GM10266 (cell line): ENCODE results near the gene KIAA0513.

Experiments used
- DNase-seq: peaks from one replicate; pipeline ENCODE4 v3.0.0; 2012; ENCODE audit errors: extremely low spot score
- TF ChIP-seq, protein P1 (sequence below): IDR thresholded peaks from 2 replicates; pipeline ENCODE4 v1.5.1; 2012; ENCODE audit warnings: mild to moderate bottlenecking, low read depth; ENCODE audit not compliant: control insufficient read depth, insufficient read depth; ENCODE audit errors: missing control alignments

The KIAA0513 gene

GRCh38 chr16:85075236-85075924 lies 47.8 kb downstream of the KIAA0513 start:
- TF ChIP-seq, protein P1, sequence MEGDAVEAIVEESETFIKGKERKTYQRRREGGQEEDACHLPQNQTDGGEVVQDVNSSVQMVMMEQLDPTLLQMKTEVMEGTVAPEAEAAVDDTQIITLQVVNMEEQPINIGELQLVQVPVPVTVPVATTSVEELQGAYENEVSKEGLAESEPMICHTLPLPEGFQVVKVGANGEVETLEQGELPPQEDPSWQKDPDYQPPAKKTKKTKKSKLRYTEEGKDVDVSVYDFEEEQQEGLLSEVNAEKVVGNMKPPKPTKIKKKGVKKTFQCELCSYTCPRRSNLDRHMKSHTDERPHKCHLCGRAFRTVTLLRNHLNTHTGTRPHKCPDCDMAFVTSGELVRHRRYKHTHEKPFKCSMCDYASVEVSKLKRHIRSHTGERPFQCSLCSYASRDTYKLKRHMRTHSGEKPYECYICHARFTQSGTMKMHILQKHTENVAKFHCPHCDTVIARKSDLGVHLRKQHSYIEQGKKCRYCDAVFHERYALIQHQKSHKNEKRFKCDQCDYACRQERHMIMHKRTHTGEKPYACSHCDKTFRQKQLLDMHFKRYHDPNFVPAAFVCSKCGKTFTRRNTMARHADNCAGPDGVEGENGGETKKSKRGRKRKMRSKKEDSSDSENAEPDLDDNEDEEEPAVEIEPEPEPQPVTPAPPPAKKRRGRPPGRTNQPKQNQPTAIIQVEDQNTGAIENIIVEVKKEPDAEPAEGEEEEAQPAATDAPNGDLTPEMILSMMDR, result no peak

DNA sequence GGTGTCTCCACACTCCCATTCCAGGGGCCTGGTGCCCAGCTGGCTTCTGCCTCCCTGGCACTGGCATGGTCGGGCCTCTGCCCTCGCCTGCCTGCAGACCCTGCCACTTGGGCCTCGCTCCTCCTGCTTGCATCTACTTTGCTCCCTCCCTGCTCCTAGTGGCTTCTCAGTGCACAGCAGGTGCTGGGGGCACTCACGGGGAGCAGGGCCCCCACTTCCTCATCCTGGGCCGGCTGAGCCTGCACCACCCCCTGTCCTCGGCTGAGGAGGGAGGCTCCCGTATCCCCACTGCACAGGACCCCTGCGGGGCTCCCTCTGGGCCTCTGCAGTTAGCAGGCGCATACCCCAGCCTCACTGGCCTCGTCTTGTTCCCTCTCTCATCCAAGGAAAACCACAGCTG lies 49.4 kb downstream of the KIAA0513 start:
- TF ChIP-seq, protein P1, result no peak
- DNase-seq, result no peak

More at GRCh38 chr16:85075236-85075924, 47.8 kb downstream of the KIAA0513 start:
- no peak for DNase-seq

GRCh38 chr16:85077576-85078125 lies 50.1 kb downstream of the KIAA0513 start:
- DNase-seq, result no peak
- TF ChIP-seq, protein P1, result no peak

DNA sequence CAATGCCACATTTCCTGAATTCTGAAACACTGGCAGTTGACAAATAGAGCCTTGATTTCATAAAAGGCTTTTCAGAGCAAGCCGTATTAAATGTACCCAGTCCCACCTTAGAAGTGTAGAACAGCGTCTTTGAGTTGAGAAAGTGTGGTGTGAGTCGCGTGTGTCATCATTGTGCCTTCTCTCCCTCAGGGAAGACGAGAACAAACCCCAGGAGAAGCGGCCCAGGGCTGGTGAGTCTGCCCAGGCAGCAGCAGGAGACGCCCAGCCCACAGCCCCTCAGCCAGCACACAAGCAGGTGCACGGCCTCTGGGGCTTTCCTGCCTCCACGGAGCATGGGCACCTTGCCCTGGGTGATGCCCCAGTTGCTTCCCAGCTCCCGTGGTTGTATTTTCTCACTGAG lies 50.6 kb downstream of the KIAA0513 start:
- TF ChIP-seq, protein P1, result no peak
- DNase-seq, result no peak

DNA sequence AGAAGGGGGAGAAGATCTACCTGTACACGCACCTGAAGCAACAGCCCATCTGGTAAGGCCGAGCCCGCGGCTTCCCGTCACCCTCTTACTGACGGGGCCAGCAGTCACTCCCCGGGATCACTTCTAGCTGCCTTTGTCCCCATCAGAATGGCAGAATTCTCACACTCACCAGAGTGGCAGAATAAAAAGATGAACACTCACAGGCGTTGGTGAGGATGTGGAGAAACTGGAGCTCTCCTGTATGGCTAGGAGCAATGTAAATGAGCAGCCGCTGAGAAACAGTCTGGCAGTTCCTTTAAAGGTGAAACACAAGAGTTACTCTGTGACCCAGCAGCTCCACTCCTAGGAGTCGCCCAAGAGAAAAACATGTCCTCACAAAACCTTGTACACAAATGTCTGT lies 51.4 kb downstream of the KIAA0513 start:
- DNase-seq, result no peak
- TF ChIP-seq, protein P1, result no peak

- TF ChIP-seq, protein P1, result no peak
- no peak for DNase-seq
These were observed 52.4 kb downstream of the KIAA0513 start for GRCh38 chr16:85079785-85080570.

GRCh38 chr16:85081038-85081437 lies 53.4 kb downstream of the KIAA0513 start:
- no peak for DNase-seq
- TF ChIP-seq, protein P1, result no peak
